Type B pancreatic cell (in vitro differentiated cells): ENCODE data around the gene RPL18A. TPM values are rescaled to one million over a fixed set of nuclear protein-coding genes. Genes with fewer than 3 reads are reported as not detected.

ENCODE experiments used
- DNase-seq: peaks from one replicate; pipeline ENCODE4 v3.0.0; 2021; ENCODE audit warnings: mixed read lengths; ENCODE audit not compliant: unreplicated experiment; ENCODE audit errors: extremely low spot score
- H3K27ac Mint-ChIP-seq: 2 replicates; pipeline ENCODE4 v1.8.0; 2021; ENCODE audit warnings: mild to moderate bottlenecking, mixed read lengths
- H3K27me3 Mint-ChIP-seq: 2 replicates; pipeline ENCODE4 v1.8.0; 2021; ENCODE audit warnings: mixed read lengths
- H3K36me3 Mint-ChIP-seq: 2 replicates; pipeline ENCODE4 v1.8.0; 2021; ENCODE audit warnings: mixed read lengths
- H3K4me1 Mint-ChIP-seq: one replicate; pipeline ENCODE4 v1.8.0; 2021; ENCODE audit warnings: mixed read lengths; ENCODE audit not compliant: unreplicated experiment
- H3K4me3 Mint-ChIP-seq: 2 replicates; pipeline ENCODE4 v1.8.0; 2021; ENCODE audit warnings: mild to moderate bottlenecking, mixed read lengths
- H3K9me3 Mint-ChIP-seq: 2 replicates; pipeline ENCODE4 v1.8.0; 2021; ENCODE audit warnings: mixed read lengths
- CTCF ChIP-seq: fragments of 200-600 bp; sonication (generic); conservative IDR thresholded peaks from 2 replicates; pipeline ENCODE4 v1.5.0; 2021; ENCODE audit warnings: antibody characterized with exemption, mild to moderate bottlenecking
- total RNA-seq: library from RNA; stranded (reverse); gene quantifications from 2 replicates; pipeline ENCODE4 v1.2.1, GENCODE V29; 2021; ENCODE audit warnings: low replicate concordance

The RPL18A gene
- total RNA-seq, 1 donor from 2014 or later, result 2,537 TPM

- Mint-ChIP-seq H3K4me3 (no peak overlapping the region), H3K4me1 (no peaks in the 10 kb centered on the region)
Observed at GRCh38 chr19:17868669-17869068, 9.0 kb downstream of the RPL18A start.

GRCh38 chr19:17869114-17869608 is 9.5 kb downstream of the RPL18A start:
- Mint-ChIP-seq H3K27me3 (peaks cover 48% of the 10 kb centered on the region), H3K4me3 (no peak overlapping the region), H3K27ac (no peak overlapping the region), H3K4me1 (no peaks in the 10 kb centered on the region), H3K9me3 (no peaks in the 10 kb centered on the region), H3K36me3 (peaks cover 6% of the 10 kb centered on the region)
- no peak for TF ChIP-seq CTCF
- DNase-seq, result no peak

More at GRCh38 chr19:17868669-17869068, 9.0 kb downstream of the RPL18A start:
- H3K36me3 Mint-ChIP-seq, result peaks cover 6% of the 10 kb centered on the region
- DNase-seq, result no peak
- peaks cover 43% of the 10 kb centered on the region for H3K27me3 Mint-ChIP-seq
- no peaks in the 10 kb centered on the region for H3K9me3 Mint-ChIP-seq
- no peak for TF ChIP-seq CTCF
- H3K27ac Mint-ChIP-seq, result peak overlapping the region; percentile 51

- H3K27me3 Mint-ChIP-seq, result peaks cover 56% of the 10 kb centered on the region
- H3K4me1 Mint-ChIP-seq, result no peaks in the 10 kb centered on the region
- no peak for TF ChIP-seq CTCF
- no peak overlapping the region for H3K4me3 Mint-ChIP-seq
- DNase-seq, result no peak
- no peak overlapping the region for H3K27ac Mint-ChIP-seq
- no peaks in the 10 kb centered on the region for H3K36me3 Mint-ChIP-seq
- H3K9me3 Mint-ChIP-seq, result no peaks in the 10 kb centered on the region
Observed at GRCh38 chr19:17871032-17871877, 11.5 kb downstream of the RPL18A start.

- Mint-ChIP-seq H3K9me3 (no peaks in the 10 kb centered on the region), H3K36me3 (no peaks in the 10 kb centered on the region), H3K27ac (no peak within 1 kb of the TSS), H3K27me3 (peaks cover 56% of the 10 kb centered on the region), H3K4me1 (no peaks in the 10 kb centered on the region), H3K4me3 (peak within 1 kb of the TSS; percentile 51)
- no peak for DNase-seq
- TF ChIP-seq CTCF, result no peak
Observed at GRCh38 chr19:17871878-17872250, 12.2 kb downstream of the RPL18A start, which contains the start of gene SLC5A5. Gene SLC5A5 (plus strand): TSS chr19:17871945. CDS start chr19:17872320, 375 bp downstream.

GRCh38 chr19:17872251-17873001 is 12.7 kb downstream of the RPL18A start:
- no peak for TF ChIP-seq CTCF
- H3K27ac Mint-ChIP-seq, result no peak overlapping the region
- DNase-seq, result no peak
- H3K27me3 Mint-ChIP-seq, result peaks cover 56% of the 10 kb centered on the region
- no peak overlapping the region for H3K4me3 Mint-ChIP-seq
- no peaks in the 10 kb centered on the region for H3K9me3 Mint-ChIP-seq
- H3K4me1 Mint-ChIP-seq, result no peaks in the 10 kb centered on the region
- H3K36me3 Mint-ChIP-seq, result no peaks in the 10 kb centered on the region
